ENCODE data around the gene DCTD. TPM values are rescaled to one million over a fixed set of nuclear protein-coding genes. Genes with fewer than 3 reads are reported as not detected.
A peak's percentile ranks its signal among the peaks of the same experiment; 100 is the strongest.

DCTD gene
- total and polyA plus RNA-seq, 2 of the 13 experiments (the other 11 are each of a cell fraction or from before 2014, with no cell fraction given), result 85.1 to 95.3 TPM

DNA sequence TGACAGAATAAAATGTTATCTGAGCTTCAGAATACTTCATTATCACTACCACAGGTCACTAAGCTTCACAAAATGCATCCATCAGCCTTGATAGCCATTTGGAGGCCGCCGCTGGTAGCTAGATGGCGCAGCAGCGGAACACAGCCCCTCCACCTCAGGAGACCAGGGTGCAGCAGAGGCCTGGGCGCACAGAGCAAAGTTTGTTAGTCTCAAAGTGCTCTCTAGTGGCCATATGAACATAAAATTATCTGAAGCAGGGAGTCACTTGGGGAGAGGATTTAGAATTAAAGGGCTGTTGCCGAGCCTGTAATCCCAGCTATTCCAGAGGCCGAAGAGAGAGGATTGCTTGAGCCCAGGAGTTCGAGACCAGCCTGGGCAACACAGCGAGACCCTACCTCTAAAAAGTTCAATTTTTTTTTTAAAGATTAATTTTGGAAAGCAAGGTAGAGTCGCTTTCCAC lies 8.1 kb upstream of the DCTD start (continued):
- TF ChIP-seq SALL2 (CRISPR knock-in tag; IDR thresholded peaks at IDR 0.05) (peak; percentile 44; the same call in 1 of the 2 replicates), ELF3 (CRISPR knock-in tag; IDR thresholded peaks at IDR 0.05) (peak; percentile 21; the same call in 1 of the 2 replicates), FOSL2 (CRISPR knock-in tag; IDR thresholded peaks at IDR 0.05) (peak; percentile 26; the same call in 1 of the 2 replicates), ZNF7 (CRISPR knock-in tag; IDR thresholded peaks at IDR 0.05) (no peak), MXI1 (IDR thresholded peaks at IDR 0.05; ENCODE audit: borderline replicate concordance, low read depth, low read length) (no peak), ZNF766 (CRISPR knock-in tag; IDR thresholded peaks at IDR 0.05; ENCODE audit: borderline replicate concordance) (0 out of 2 replicates have a peak, but pooled peaks have one; percentile 47), TEAD3 (CRISPR knock-in tag; optimal IDR thresholded peaks at IDR 0.05; ENCODE audit: borderline replicate concordance) (peak; percentile 82), ARNT2 (CRISPR knock-in tag; IDR thresholded peaks at IDR 0.05; ENCODE audit: low read depth) (0 out of 2 replicates have a peak, but pooled peaks have one; percentile 47), ZFYVE20 (CRISPR knock-in tag; IDR thresholded peaks at IDR 0.05; ENCODE audit: borderline replicate concordance, low read depth) (no peak), FOXA3 (CRISPR knock-in tag; IDR thresholded peaks at IDR 0.05) (peak; percentile 19; the same call in 1 of the 2 replicates), CREM (IDR thresholded peaks at IDR 0.05) (no peak), CREM (CRISPR knock-in tag; IDR thresholded peaks at IDR 0.05) (no peak), MAFK (conservative IDR thresholded peaks at IDR 0.05 in 1 of 2, IDR thresholded peaks at IDR 0.05 in 1 of 2; ENCODE audit: low read length in 2 of 2) (no peak), SPEN (CRISPR knock-in tag; IDR thresholded peaks at IDR 0.05; ENCODE audit: low read depth) (peak; percentile 44; the same call in 1 of the 2 replicates), POGZ (CRISPR knock-in tag; IDR thresholded peaks at IDR 0.05) (peak; percentile 25; the same call in 1 of the 2 replicates)
- TF ChIP-seq, protein P1, sequence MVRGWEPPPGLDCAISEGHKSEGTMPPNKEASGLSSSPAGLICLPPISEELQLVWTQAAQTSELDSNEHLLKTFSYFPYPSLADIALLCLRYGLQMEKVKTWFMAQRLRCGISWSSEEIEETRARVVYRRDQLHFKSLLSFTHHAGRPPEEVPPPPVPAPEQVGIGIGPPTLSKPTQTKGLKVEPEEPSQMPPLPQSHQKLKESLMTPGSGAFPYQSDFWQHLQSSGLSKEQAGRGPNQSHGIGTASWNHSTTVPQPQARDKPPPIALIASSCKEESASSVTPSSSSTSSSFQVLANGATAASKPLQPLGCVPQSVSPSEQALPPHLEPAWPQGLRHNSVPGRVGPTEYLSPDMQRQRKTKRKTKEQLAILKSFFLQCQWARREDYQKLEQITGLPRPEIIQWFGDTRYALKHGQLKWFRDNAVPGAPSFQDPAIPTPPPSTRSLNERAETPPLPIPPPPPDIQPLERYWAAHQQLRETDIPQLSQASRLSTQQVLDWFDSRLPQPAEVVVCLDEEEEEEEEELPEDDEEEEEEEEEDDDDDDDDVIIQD (CRISPR knock-in tag; IDR thresholded peaks at IDR 0.05; ENCODE audit: low read depth), result no peak
- TF ChIP-seq, protein P2, sequence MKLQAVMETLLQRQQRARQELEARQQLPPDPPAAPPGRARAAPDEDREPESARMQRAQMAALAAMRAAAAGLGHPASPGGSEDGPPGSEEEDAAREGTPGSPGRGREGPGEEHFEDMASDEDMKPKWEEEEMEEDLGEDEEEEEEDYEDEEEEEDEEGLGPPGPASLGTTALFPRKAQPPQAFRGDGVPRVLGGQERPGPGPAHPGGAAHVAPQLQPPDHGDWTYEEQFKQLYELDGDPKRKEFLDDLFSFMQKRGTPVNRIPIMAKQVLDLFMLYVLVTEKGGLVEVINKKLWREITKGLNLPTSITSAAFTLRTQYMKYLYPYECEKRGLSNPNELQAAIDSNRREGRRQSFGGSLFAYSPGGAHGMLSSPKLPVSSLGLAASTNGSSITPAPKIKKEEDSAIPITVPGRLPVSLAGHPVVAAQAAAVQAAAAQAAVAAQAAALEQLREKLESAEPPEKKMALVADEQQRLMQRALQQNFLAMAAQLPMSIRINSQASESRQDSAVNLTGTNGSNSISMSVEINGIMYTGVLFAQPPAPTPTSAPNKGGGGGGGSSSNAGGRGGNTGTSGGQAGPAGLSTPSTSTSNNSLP (IDR thresholded peaks at IDR 0.05; ENCODE audit: low read depth, low read length), result peak; percentile 66
- TF ChIP-seq, protein P3, sequence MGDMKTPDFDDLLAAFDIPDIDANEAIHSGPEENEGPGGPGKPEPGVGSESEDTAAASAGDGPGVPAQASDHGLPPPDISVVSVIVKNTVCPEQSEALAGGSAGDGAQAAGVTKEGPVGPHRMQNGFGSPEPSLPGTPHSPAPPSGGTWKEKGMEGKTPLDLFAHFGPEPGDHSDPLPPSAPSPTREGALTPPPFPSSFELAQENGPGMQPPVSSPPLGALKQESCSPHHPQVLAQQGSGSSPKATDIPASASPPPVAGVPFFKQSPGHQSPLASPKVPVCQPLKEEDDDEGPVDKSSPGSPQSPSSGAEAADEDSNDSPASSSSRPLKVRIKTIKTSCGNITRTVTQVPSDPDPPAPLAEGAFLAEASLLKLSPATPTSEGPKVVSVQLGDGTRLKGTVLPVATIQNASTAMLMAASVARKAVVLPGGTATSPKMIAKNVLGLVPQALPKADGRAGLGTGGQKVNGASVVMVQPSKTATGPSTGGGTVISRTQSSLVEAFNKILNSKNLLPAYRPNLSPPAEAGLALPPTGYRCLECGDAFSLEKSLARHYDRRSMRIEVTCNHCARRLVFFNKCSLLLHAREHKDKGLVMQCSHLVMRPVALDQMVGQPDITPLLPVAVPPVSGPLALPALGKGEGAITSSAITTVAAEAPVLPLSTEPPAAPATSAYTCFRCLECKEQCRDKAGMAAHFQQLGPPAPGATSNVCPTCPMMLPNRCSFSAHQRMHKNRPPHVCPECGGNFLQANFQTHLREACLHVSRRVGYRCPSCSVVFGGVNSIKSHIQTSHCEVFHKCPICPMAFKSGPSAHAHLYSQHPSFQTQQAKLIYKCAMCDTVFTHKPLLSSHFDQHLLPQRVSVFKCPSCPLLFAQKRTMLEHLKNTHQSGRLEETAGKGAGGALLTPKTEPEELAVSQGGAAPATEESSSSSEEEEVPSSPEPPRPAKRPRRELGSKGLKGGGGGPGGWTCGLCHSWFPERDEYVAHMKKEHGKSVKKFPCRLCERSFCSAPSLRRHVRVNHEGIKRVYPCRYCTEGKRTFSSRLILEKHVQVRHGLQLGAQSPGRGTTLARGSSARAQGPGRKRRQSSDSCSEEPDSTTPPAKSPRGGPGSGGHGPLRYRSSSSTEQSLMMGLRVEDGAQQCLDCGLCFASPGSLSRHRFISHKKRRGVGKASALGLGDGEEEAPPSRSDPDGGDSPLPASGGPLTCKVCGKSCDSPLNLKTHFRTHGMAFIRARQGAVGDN (CRISPR knock-in tag; IDR thresholded peaks at IDR 0.05), result peak; percentile 59
- TF ChIP-seq, protein P4, sequence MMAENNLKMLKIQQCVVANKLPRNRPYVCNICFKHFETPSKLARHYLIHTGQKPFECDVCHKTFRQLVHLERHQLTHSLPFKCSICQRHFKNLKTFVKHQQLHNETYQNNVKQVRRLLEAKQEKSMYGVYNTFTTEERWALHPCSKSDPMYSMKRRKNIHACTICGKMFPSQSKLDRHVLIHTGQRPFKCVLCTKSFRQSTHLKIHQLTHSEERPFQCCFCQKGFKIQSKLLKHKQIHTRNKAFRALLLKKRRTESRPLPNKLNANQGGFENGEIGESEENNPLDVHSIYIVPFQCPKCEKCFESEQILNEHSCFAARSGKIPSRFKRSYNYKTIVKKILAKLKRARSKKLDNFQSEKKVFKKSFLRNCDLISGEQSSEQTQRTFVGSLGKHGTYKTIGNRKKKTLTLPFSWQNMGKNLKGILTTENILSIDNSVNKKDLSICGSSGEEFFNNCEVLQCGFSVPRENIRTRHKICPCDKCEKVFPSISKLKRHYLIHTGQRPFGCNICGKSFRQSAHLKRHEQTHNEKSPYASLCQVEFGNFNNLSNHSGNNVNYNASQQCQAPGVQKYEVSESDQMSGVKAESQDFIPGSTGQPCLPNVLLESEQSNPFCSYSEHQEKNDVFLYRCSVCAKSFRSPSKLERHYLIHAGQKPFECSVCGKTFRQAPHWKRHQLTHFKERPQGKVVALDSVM (CRISPR knock-in tag; IDR thresholded peaks at IDR 0.05), result peak; percentile 45; the same call in 1 of the 2 replicates

All from HepG2 (cell line).